ENCODE results near the gene EEF2K.

The EEF2K gene

DNA sequence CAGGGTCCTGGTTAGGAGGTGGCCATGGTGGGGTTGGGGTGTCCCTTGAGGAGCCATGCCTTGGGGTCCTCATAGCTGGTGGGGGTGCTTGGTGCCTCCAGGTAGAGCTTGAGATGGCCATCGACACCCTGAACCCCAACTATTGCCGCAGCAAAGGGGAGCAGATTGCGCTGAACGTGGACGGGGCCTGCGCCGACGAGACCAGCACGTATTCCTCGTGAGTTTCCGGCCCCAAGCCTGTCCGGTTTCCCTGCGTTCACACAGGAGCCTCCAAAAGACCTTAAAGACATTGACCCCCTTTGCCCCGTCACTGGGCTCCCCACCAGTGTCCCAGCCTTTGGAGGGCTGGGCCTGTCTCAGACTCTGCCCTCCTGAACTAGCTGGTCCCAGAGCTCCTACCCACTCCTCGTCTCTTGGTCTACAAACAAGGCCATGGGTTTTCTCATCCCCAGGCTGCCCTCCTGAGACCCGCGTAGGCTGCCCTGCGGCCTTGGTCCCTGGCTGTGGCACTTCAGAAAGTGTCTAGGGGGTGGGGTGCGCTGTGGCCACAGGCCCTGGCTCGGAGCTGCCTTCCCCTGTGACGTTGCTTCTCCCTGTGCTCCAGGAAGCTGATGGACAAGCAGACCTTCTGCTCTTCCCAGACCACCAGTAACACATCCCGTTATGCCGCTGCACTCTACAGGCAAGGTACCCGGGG lies 102.9 kb downstream of the EEF2K start:
- intact Hi-C loops (cut with micrococcal nuclease), result no loop called here
- peak overlapping the region; percentile 18 for H3K27ac Mint-ChIP-seq

DNA sequence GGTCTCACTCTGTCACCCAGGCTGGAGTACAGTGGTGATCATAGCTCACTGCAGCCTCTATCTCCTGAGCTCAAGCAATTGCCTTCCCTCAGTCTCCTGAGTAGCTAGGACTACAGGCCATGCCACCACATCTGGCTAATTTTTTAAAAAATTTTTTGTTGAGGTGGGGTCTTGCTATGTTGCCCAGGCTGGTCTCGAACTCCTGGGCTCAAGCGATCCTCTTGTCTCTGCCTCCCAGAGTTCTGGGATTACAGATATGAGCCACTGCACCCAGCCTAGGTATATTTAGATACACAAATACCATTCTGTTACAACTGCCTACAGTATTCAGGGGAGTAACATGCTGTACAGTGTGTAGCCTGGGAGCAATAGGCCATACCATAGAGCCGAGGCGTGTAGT lies 105.4 kb downstream of the EEF2K start:
- Mint-ChIP-seq H3K27me3 (no peaks in the 10 kb centered on the region), H3K27ac (no peak overlapping the region), H3K36me3 (ENCODE audit: low read depth) (peaks cover 96% of the 10 kb centered on the region), H3K4me1 (ENCODE audit: low read depth) (no peaks in the 10 kb centered on the region), H3K4me3 (no peak overlapping the region), H3K9me3 (no peaks in the 10 kb centered on the region)
- intact Hi-C loops (cut with micrococcal nuclease), result no loop called here

More for the DNA sequence above, 102.9 kb downstream of the EEF2K start:
- H3K9me3 Mint-ChIP-seq, result no peaks in the 10 kb centered on the region
- H3K36me3 Mint-ChIP-seq (ENCODE audit: low read depth), result peaks cover 92% of the 10 kb centered on the region
- H3K4me1 Mint-ChIP-seq (ENCODE audit: low read depth), result no peaks in the 10 kb centered on the region
- no peak overlapping the region for H3K4me3 Mint-ChIP-seq
- H3K27me3 Mint-ChIP-seq, result no peaks in the 10 kb centered on the region

DNA sequence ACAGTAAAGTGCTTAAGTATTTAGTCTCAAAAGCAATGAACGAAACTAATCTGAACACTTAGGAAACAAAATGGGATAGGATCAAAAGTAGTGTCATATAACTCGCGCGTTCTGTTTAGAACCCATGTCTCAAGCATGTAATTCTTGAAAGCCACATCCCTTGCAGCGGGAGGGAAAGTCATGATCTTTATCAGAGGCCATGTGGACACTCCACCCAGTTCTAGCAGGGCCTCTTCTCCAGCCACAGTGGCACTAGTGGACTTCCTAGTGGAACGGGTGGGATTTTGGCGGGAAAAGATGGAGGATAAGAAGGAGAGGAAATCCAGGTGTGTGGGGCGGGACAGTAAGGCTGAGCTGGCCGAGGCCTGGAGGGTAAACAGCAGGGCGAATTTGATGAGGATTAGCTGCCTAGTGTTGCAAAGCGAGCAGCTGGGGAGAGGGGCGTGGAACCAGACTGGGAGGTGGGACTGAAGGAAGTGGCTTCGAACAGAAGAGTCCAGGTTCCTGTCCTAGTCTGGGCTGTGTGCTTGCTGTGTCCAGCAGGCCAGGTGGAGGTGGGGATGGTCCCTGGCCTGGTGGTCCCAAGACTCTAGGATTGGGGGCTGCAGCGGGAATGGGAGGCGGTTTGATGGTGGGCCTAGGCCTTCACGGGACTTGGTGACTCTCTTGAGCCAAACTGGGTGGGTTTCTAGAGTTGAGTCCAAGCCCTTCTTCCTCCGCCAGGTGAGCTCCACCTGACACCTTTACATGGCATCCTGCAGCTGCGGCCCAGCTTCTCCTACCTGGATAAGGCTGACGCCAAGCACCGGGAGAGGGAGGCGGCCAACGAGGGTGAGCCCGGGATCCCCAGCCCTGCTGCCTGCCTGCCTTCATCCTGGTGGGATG lies 107.1 kb downstream of the EEF2K start:
- H3K4me3 Mint-ChIP-seq, result no peak overlapping the region
- H3K9me3 Mint-ChIP-seq, result no peaks in the 10 kb centered on the region
- no peaks in the 10 kb centered on the region for H3K4me1 Mint-ChIP-seq (ENCODE audit: low read depth)
- intact Hi-C loops (cut with micrococcal nuclease), result no loop called here
- no peak overlapping the region for H3K27ac Mint-ChIP-seq
- H3K36me3 Mint-ChIP-seq (ENCODE audit: low read depth), result peaks cover 96% of the 10 kb centered on the region
- no peaks in the 10 kb centered on the region for H3K27me3 Mint-ChIP-seq

DNA sequence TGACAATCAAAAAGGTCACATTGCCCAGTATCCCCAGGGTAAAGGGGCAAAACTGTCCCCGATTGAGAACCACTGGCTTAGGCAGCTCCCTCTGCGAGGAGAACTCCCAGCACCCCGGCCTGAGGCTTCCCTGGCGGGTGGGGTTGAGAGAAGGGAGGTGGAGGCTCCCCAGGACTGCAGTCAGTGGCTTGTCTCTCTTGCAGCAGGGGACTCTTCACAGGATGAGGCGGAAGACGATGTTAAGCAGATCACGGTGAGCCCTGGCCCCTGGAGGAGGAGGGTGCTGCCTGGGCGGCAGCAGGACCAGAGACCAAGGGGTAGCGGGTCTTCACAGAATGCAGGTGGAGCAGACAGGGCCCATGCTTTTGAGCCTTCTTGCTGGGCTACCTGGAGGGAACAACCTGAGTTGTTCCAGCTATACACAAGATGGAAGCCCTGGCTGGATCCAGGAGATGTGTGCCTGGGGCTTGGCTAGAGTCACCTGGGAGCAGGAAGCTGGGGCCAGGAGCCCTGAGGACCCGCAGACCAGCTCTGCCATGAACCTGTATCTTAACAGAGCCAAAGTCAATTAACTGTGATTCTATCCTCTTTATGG lies 107.9 kb downstream of the EEF2K start:
- no peak overlapping the region for H3K4me3 Mint-ChIP-seq
- no peaks in the 10 kb centered on the region for H3K27me3 Mint-ChIP-seq
- intact Hi-C loops (cut with micrococcal nuclease), result no loop called here
- H3K36me3 Mint-ChIP-seq (ENCODE audit: low read depth), result peaks cover 94% of the 10 kb centered on the region
- no peaks in the 10 kb centered on the region for H3K9me3 Mint-ChIP-seq
- no peaks in the 10 kb centered on the region for H3K4me1 Mint-ChIP-seq (ENCODE audit: low read depth)
- H3K27ac Mint-ChIP-seq, result no peak overlapping the region

DNA sequence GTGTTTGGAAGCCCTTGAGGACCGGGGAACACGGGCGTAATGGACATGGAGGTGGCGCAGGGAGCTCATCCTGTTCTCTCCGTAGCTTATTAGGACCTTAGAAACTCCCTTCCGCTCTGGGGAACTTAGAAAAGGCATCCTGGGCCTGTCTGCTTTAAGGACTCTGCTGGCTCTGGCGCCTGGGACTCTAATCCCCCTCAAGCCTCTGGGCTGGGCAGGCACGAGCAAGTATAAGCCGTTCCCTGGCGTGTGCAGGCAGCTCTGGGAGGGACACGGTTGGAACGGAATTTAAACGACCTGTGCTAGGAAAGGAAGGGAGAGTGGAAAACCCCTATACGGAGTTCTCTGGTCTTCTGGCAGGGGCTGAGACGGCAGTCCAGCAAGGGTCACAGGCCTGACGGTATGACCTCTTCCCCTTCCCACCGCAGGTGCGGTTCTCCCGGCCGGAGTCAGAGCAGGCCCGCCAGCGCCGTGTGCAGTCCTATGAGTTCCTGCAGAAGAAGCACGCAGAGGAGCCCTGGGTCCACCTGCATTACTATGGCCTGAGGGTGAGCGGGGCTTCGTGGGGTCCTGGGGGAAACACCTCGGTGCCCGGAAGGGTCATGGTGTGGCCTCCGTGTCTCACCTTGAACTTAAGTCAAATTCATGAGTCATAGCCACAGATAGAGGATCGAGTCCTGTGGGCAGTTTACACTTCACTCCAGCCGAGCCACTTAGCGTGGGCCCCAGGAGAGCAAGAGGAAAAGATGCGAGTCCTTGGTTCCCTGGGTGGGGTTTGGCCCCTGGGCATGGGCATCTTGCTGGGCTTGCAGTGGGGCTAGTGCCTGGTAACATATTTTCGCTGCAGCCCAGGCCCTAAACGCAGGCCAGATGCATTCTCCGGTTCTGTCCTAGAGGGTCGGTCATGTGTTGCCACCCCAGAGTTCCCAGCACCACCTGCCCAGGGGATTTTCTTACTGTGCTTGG lies 108.9 kb downstream of the EEF2K start:
- Mint-ChIP-seq H3K27ac (peak overlapping the region; percentile 30), H3K9me3 (no peaks in the 10 kb centered on the region), H3K4me3 (no peak overlapping the region), H3K27me3 (no peaks in the 10 kb centered on the region), H3K4me1 (ENCODE audit: low read depth) (no peaks in the 10 kb centered on the region), H3K36me3 (ENCODE audit: low read depth) (peaks cover 94% of the 10 kb centered on the region)
- intact Hi-C loops (cut with micrococcal nuclease), result no loop called here

DNA sequence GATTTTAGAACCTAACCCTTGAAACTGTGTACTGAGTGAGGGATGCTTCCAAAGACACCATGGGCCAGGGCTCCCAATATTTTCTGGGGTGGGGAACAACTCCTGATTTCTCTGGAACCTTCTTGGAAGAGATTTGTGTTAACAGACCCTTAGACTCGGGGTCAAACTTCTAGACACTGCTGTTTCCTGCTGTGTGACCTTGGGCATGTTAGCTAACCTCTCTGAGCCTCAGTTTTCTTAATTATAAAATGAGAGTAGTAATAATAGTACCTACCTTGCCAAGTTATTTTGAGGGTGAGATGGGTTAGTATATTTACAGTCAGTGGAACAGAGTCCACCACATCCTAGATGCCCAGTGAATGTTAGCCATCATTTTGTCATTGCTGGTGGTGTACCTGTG lies 109.9 kb downstream of the EEF2K start:
- H3K4me3 Mint-ChIP-seq, result no peak overlapping the region
- H3K27ac Mint-ChIP-seq, result no peak overlapping the region
- intact Hi-C loops (cut with micrococcal nuclease), result no loop called here
- H3K4me1 Mint-ChIP-seq (ENCODE audit: low read depth), result no peaks in the 10 kb centered on the region
- no peaks in the 10 kb centered on the region for H3K9me3 Mint-ChIP-seq
- H3K27me3 Mint-ChIP-seq, result no peaks in the 10 kb centered on the region
- H3K36me3 Mint-ChIP-seq (ENCODE audit: low read depth), result peaks cover 98% of the 10 kb centered on the region

DNA sequence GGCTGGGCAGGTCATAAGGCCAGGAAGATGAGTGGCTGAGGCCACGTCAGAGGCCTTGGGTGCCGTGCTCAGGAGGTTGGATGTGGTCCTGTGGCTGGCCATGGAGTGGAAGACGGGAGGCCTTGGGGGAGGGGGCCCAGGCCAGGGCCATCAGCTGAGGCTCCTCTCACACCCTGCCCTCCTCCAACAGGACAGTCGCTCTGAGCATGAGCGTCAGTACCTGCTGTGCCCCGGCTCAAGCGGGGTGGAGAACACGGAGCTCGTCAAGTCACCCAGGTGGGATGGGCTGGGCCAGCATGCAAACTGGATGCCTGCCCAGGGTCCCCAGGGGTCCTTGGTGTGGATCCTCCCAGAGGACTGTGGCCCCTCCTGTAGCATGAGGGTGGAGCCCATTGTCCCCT lies 110.3 kb downstream of the EEF2K start:
- no peaks in the 10 kb centered on the region for H3K27me3 Mint-ChIP-seq
- H3K4me1 Mint-ChIP-seq (ENCODE audit: low read depth), result no peaks in the 10 kb centered on the region
- H3K9me3 Mint-ChIP-seq, result no peaks in the 10 kb centered on the region
- no peak overlapping the region for H3K4me3 Mint-ChIP-seq
- peaks cover 98% of the 10 kb centered on the region for H3K36me3 Mint-ChIP-seq (ENCODE audit: low read depth)
- no peak overlapping the region for H3K27ac Mint-ChIP-seq
- intact Hi-C loops (cut with micrococcal nuclease), result no loop called here

DNA sequence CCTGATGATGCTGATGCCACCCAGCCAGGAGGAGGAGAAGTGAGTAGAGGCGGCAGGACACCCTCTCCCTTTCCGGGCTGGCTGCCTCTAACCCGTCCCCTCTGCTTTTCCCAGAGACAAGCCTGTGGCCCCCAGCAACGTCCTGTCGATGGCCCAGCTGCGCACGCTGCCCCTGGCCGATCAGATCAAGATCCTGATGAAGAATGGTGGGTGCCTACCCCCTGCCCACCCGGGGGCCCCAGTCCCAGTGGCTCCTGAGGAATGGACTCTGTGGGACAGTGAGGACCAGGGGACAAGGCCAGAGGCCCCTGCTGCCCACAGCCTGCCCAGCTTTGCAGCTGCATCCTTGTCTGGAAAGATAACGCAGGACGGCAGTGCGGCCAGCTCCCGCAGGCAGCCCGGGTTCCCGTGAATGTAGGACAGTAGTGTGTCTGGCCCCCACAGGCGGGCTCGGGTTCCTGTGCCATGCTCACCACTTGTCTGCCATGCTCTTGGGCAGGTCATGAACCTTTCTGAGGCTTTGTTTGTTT lies 111.0 kb downstream of the EEF2K start:
- H3K9me3 Mint-ChIP-seq, result no peaks in the 10 kb centered on the region
- intact Hi-C loops (cut with micrococcal nuclease), result no loop called here
- no peaks in the 10 kb centered on the region for H3K27me3 Mint-ChIP-seq
- H3K27ac Mint-ChIP-seq, result peak overlapping the region; percentile 16
- H3K4me1 Mint-ChIP-seq (ENCODE audit: low read depth), result no peaks in the 10 kb centered on the region
- H3K36me3 Mint-ChIP-seq (ENCODE audit: low read depth), result peaks cover 98% of the 10 kb centered on the region
- no peak overlapping the region for H3K4me3 Mint-ChIP-seq

DNA sequence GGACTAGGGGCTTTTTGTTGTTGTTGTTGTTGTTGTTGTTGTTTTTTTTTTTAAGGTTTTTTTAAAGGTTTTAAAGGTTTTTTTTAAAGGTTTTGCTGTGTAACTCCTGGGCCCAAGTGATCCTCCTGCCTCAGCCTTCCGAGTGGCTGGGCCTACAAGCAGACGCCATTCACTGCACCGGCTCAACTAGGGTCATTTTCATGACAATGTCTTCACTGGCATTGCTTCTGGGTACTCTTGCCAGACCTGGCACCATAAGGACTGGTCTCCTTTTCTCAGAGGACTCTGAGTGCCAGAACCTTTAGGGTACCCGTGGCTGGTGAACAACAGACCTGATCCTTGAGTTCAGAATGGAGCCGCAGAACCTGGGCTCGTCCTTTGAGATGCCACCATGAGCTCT lies 111.5 kb downstream of the EEF2K start:
- no peaks in the 10 kb centered on the region for H3K27me3 Mint-ChIP-seq
- intact Hi-C loops (cut with micrococcal nuclease), result no loop called here
- H3K4me3 Mint-ChIP-seq, result no peak overlapping the region
- peaks cover 98% of the 10 kb centered on the region for H3K36me3 Mint-ChIP-seq (ENCODE audit: low read depth)
- no peaks in the 10 kb centered on the region for H3K4me1 Mint-ChIP-seq (ENCODE audit: low read depth)
- no peaks in the 10 kb centered on the region for H3K9me3 Mint-ChIP-seq
- peak overlapping the region; percentile 16 for H3K27ac Mint-ChIP-seq

DNA sequence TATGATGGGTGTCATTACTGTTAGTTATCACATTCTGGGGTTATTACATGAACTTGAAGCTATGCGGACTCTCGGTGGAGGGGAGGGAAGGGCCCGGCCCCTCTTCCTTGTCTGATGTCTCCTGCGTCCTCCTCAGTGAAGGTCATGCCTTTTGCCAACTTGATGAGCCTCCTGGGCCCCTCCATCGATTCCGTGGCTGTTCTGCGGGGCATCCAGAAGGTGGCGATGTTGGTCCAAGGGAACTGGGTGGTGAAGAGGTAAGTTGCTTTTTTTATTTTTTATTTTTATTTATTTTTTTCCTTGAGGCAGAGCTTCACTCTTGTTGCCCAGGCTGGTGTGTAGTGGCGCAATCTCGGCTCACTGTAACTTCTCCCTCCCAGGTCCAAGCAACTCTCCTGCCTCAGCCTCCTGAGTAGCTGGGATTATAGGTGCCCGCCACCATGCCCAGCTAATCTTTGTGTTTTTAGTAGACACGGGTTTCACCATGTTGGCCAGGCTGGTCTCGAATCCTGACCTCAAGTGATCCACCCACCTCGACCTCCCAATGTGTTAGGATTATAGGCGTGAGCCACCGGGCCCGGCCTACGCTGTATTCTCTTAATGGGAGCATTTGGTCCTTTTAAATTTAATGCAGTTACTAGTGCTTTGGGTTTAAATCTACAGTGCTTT lies 112.7 kb downstream of the EEF2K start:
- Mint-ChIP-seq H3K9me3 (no peaks in the 10 kb centered on the region), H3K4me1 (ENCODE audit: low read depth) (peaks cover 5% of the 10 kb centered on the region), H3K27ac (no peak overlapping the region), H3K4me3 (no peak overlapping the region), H3K36me3 (ENCODE audit: low read depth) (peaks cover 98% of the 10 kb centered on the region), H3K27me3 (no peaks in the 10 kb centered on the region)
- intact Hi-C loops (cut with micrococcal nuclease), result no loop called here

DNA sequence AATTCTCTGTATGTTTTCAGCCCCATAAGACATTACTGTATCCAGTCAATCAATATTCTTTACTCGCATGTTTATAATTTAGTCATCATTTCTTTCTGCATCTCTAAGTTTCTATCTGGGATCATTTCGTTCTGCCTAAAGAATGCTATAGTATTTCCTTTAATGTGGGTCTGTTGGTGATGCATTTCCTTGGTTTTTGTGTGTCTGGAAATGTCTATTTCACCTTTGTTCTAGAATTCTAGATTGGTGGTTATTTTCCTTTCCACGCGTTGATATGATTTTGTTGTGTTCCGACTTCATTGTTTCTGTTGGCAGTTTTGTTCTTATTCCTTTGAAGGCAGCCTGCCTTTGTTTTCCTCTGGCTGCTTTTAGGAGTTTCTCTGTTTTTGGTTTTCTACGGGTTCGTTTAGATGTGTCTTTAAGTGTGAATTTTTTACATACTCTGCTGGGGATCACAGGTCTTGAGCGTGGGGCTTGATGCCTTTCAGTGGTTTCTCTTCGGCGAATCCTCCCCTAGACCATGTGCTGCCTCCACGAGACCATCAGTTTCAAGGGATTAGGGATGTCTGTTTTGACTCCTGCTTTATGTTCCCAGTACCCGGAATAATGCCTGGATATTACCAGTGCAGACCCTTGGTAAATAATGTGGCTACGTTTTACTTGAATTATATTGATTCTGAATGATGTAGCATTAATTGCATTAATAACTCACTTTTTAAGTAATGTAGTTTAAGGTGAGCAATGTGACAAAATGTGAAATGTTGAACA lies 114.7 kb downstream of the EEF2K start:
- Mint-ChIP-seq H3K9me3 (no peaks in the 10 kb centered on the region), H3K36me3 (ENCODE audit: low read depth) (peaks cover 98% of the 10 kb centered on the region), H3K27ac (no peak overlapping the region), H3K27me3 (no peaks in the 10 kb centered on the region), H3K4me1 (ENCODE audit: low read depth) (peaks cover 9% of the 10 kb centered on the region), H3K4me3 (no peak overlapping the region)
- intact Hi-C loops (cut with micrococcal nuclease), result loop anchor here (2.0 kb wide), 1 partner anchor 54 kb away; the partner anchor contains the start of gene CDR2

DNA sequence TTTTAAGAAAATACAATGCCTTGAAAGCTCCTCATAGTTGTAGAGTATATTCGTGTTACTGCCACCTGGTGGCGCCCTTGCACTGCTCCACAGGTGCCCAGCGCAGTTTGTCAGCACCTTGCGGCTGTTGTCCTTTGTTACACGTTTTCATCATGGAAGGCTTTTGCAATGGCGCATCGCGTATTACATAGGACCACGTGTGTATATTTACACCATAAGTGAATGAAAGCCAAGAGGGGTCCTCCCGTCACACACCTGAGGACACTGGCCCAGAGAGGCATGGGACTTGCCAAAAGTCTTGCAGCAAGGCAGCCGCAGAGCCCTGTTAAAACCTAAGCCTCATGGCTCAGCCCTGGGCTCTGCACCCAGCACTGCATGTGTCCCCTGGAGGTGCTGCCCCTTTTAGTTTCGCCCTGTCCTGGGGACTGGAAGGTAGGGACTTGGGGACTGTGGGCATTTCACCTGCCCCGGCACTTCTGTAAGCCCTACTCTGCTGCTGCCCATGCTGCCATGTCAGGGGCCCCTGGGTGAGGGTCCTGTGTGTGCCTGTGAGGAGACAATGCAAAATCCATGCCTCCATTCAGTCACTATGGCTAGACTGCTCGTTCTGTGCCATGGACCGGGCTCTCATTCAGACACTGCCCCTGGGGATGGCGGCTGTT lies 115.4 kb downstream of the EEF2K start:
- H3K4me1 Mint-ChIP-seq (ENCODE audit: low read depth), result peaks cover 9% of the 10 kb centered on the region
- intact Hi-C loops (cut with micrococcal nuclease), result loop anchor here (2.0 kb wide), 1 partner anchor 53 kb away; the partner anchor contains the start of gene CDR2
- no peak overlapping the region for H3K27ac Mint-ChIP-seq
- peaks cover 98% of the 10 kb centered on the region for H3K36me3 Mint-ChIP-seq (ENCODE audit: low read depth)
- H3K9me3 Mint-ChIP-seq, result no peaks in the 10 kb centered on the region
- no peak overlapping the region for H3K4me3 Mint-ChIP-seq
- H3K27me3 Mint-ChIP-seq, result no peaks in the 10 kb centered on the region
